GM19467 (cell line): ENCODE measurements around the gene SHANK3.

Experiments used
- ATAC-seq: cut with Tn5 transposase; IDR thresholded peaks from one replicate; pipeline ENCODE4 v1.9.1; 2021; ENCODE audit warnings: mild to moderate bottlenecking, moderate library complexity; ENCODE audit not compliant: unreplicated experiment

The SHANK3 gene

DNA sequence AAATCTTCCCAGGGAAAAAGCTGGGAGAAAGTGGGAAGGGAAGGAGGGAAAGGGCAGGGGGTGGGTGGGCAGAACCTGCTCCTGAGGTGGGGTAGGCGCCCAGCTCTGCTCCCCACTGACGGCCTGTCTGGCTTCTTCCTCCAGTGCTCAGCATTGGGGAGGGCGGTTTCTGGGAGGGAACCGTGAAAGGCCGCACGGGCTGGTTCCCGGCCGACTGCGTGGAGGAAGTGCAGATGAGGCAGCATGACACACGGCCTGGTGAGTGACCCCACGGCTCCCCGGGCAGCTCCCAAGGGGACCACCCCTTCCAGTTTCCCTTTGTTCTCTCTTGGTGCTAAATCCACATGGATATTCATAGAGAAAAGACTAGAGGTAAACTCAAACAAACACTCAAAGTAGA is 25.9 kb downstream of the SHANK3 start:
- no peak for ATAC-seq

DNA sequence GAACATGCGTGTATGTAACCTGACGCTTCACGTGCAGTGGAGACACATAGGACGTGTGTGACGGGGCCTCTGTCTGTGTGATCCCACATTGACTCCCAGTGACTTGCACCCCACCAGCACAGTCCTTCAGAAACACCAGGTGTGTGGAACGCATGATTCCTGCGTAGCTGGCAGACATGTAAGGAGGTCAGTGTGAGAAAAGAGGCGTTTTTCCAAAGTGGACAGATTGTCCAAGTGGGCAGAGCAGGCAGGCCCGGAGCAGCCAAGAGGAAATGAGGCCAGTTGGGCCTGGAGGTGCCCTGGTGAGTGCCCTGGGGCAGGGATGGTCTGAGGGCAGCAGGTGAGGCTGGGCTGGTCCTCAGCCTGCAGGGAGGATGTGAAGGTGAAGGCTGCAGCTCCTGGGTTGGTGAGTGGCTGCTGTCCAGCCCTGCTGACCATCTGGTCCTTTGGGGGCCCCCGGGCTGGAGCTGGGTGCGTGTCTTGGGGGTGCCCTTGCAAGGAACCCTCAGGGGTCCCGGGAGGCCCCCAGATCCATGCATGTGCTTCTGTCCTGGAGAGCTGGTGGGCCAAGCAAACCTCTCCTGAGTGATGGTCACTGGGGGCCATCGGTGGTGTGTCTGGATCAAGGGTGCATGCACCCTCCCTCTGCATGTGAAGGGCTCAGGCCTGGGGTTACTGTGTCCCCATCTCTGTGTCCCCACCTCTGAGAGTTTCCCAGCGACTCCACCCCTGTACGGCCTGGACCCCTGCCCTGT is 26.6 kb downstream of the SHANK3 start:
- ATAC-seq: no peak

DNA sequence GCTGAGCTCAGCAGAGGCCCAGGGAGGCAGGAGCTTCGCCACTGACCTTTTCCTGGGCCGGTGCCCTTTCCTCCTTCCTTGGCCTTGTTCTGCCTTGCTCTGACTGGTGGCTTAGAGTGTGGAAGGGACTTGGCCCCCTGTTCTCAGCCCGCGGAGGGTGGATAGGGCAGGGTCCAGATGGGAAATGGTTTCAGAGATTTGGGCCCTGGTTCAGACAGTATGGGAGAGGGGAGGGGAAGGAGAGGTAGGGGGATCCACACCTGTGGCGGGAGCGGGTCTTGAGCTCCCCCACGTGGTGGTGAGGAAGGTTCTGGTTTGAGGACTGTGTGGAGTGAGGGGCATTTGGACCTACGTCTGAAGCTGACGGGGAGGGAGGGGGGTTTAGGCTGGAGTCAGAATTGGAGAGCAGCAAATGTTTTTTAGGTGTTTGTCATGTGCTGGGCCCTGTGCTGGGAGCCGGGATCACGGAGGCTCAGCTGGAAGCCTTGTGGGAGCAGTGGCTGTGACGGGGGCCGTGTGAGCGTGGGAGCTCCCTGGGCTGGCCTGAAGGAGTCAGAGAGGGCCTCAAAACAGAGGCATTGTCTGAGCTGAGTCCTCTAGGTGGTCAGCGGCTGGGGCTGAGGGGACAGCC is 27.2 kb downstream of the SHANK3 start:
- ATAC-seq: no peak

DNA sequence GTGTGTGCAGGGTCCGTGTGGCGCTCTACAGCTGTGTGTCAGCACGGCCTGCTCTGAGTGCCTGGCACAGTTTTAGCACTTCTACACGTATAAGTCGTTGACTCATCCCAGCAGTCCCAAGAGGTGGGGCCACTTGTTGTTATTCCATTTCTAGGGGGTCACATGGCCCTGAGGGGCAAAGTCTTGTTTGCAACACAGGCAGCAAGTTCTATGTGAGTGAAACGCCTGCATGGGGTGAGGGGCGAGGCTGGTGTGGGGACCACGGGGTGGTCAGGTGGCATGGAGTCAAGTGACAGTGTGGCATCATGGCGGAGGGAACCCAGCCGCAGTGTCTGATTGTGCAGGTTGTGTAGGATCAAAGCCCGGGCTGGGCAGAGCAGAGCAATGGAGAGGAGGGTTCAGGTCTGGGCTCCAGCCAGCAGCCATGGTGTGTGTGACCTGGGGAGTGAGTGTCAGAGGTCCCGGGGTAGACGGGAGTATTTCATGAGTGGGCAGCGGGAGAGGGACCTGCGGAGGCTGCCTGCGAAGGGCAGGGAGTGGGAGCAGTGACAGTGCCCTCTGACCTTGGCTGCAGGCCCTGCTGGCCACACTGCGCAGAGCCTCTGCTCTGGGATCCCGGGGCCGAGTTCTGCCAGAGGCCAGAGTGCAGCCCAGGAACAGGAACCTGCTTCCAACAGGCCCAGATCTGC is 27.9 kb downstream of the SHANK3 start:
- ATAC-seq: no peak

DNA sequence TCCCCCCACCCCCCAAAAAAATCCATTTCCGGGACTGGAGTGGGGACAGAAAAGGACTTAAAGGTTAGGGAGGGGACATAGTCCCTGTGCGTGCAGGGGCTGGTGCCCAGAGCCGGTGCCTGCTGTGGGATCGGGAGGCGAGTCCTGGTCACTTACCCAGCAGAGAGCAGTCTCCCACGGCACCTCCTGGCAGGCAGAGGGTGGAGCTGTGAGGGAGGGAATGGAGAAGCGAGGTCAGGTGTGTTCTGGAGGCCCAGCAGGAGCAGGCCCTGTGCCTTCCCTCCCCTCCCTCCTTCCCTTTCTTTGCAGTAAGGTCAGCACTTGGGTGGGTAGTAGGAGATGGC is 28.4 kb downstream of the SHANK3 start:
- ATAC-seq: no peak

DNA sequence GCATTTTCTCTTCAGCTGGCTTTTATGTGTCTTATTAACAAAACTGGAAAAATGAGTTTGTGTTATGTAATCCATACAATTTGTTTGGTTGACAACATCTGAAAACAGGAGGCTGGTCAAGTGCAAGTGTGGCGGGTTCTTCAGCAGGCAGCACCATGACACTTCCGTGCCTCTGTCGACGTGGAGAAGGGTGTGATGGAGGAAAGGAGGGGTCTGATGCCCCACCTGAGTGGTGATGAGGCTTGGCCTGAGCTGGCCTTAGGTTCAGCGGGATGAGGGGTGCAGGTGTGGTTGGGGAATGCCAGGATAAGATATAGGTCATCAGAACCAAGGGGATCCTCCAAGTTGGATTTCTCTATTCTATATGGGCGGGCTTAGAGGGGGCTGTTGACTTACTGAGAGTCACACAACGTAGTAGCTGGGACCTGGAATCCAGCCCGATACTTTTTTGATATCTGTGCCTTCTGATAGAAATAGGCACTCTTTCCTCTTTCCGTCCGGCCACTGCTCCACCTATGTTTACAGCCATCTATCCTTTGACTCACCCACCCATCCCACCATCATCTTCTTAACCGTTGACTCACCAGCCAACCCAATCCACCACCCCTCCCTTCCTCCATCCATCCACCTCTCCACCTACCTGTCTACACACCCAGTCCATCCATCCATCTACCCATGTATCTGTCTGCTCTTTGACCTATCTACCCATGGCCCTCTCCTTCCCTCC is 29.0 kb downstream of the SHANK3 start:
- ATAC-seq: no peak

DNA sequence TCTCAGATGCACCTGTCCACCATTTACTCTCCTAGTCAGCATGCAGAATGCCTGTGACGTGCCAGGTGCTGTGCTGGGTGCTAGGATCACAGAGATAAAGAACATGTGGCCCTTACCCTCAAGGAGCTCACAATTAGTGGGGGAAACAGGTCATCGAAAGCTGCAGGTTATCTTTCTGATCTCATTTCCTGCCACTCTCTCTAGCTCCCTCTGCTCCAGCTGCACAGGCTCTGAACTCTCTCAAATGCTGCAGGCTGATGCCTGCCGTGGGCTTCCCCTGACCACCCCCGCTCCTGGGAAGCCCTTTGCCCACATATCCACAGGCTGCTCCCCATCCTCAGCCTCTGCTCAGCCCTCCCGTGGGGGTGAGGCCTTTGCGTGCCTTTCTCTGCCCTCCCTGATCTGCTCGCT is 29.6 kb downstream of the SHANK3 start:
- no peak for ATAC-seq

DNA sequence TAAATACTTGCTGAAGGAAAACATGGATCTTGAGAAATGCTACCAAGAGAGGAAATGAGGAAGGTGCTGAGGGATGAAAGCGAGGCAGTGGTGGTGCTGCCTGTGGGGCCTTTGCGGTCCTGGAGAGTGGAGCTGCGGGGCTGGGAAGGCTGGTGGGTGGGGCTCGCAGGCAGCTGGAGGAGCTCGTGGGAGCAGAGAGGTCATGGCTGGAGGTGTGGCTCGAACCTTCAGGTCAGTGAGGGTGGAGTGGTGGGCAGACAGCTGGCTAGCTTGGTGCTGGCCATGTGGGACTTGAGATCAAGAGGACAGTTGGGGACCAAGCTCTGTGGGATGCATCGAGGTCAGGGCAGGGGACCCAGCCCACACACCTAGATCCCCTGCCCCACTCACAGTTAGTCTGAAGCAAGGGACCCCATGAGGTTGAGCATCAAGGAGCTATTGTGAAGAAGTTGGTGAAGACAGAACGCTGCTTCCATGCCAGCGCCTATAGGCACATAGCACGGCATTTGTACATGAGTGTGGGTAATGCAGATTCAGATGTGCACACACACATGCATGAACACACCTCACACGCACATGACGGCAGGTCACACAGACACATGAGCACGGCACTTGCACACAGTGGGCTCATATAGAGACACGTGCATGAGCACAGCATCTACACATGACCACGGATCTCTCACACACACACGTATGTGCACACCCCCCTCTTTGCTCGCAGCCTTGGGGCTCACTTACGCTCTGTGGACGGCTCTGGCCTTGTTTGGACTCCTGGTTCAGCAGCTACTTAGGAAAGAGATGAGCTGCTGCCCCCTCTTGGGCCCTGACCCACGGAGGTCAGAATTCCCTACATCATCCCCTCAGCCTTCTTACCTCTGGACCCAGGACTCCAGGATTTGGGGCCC is 30.4 kb downstream of the SHANK3 start:
- no peak for ATAC-seq

DNA sequence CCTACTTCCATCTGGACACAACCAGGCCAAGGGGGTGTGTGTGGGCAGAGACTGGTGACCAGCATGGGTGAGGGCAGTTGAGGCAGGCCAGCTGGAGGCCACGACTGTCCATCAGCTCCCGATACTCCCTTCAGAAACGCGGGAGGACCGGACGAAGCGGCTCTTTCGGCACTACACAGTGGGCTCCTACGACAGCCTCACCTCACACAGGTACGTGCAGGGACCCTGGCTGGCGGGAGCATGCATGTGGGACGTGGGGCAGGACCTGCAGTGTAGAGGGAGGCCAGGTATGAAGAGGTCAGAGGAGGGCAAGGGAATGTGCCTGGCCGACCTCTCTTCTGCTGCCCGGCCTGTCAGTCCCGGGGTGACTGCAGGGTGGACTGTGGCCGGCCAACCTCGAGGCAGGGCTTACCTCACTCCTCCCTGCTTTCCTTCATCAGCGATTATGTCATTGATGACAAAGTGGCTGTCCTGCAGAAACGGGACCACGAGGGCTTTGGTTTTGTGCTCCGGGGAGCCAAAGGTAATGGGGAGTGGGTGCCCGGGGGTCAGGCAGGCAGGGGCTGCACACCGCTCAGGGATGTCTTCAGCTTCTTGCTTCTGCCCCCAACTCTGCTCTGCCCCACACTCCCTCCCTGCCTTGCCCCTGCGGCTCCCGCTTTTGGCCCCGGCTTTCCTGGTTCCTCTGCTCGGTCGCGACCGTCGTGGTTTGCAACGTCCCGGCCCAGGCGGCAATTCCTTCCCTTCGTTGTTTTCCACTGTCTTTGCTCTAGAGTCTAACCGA is 31.3 kb downstream of the SHANK3 start:
- no peak for ATAC-seq

DNA sequence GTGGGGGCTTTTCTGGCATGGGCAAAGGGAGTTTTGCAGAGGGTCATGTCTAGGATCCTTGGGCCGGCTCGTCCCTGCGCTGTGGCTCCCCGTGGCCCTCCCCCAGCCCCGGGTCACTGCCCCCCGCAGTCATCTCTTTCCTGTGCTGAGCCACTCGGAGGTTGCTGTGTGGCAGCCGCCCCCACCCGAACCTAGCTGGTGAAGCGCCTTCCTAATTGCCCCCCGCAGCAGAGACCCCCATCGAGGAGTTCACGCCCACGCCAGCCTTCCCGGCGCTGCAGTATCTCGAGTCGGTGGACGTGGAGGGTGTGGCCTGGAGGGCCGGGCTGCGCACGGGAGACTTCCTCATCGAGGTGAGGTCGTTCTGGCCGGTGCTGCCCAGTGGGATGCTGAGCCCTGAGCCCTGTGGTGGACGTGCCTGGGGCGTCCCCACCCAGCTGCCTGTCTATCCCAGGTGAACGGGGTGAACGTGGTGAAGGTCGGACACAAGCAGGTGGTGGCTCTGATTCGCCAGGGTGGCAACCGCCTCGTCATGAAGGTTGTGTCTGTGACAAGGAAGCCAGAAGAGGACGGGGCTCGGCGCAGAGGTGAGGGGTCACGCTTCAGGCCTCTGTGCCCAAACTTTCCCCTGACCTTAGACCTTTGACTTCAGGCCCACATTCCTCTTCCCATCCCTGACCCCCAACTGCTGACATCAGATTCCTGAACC is 32.0 kb downstream of the SHANK3 start:
- no peak for ATAC-seq

DNA sequence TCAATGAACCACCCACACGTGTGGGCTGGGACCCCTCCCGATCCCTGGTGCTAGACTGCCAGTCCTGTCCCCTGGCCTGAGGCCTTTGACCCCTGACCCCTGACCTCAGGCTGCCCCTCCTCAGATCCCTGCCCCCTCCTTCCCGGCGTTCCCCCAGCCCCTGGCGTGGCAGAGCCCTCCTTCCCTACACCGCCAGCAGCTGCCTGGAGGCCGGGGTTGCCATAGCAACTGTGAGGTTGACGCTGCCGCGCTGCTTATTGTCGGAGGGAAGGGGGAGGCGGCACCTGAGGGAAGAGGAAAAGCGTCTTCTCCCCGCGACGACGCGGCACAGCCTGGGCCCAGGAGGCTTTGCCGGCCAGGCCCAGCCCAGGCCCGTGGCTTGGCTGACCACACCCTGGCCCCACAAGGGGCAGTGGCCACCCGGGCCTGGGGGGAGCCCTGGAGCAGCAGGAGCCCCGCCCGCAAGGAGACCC is 32.6 kb downstream of the SHANK3 start:
- no peak for ATAC-seq

DNA sequence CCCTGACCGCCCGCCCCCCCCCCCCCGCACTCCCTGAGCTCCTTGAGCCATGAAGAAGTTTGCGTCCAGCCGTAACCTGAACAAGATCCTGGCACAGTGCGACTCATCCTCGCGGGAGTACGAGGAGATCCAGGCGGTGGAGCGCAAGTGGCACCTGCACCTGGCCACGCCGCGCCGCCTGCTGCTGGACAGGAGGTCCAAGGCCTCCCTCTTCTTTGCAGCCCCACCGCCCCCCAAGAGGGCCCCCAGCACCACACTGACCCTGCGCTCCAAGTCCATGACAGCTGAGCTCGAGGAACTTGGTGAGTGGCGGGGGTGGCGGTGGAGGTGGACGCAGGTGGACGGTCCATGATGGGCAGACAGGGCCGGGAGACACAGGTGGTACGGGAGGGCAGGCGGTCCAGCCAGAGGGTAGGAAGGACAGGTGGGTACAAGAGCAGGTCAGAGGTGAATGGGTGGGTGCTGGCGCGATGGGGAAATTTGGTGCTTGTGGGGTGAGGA is 33.3 kb downstream of the SHANK3 start:
- no peak for ATAC-seq

DNA sequence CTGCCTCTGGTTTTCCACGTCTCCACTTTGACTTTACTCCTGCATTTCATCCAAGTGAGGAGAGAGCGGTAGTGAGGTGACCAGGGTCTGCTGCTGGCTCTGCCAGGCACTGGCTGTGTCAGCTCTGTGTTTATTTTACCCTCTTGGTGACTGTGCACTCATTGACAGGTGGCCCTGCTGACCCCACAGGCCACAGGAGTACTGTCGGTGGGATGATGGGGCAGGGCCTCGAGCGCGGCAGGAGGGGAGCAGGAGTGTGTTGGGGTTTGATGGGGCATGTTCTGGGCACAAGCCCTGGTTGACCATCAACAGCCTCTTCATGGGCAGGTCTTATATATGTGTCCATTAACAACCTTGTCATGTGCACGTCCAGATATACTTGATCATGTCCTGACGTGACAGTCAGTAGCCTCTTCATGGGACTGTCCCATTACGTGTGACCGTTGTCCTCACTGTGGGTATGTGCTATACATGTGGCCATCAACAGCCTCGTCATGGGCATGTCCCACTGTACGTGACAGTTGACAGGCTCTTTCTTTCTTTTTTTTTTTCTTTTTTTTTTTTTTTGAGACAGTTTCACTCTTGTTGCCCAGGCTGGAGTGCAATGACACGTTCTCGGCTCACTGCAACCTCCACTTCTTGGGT is 34.0 kb downstream of the SHANK3 start:
- ATAC-seq: no peak

DNA sequence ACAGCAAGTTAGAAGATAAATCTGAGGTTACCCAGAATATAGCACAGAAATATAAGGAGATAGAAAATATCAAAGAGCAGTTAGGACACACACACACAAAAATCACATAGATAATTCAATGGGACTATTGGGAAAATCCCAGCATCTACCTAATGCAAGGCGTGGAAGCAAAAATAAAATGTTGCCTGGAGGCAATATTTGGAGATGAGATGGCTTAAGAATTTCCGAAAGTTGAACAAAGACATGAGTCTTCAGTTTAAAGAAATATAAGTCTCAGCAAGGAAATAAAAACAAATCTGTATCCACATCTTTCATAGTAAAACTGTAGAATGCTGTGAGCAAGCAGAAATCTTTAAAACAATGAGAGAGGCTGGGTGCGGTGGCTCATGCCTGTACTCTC is 35.9 kb downstream of the SHANK3 start:
- ATAC-seq: no peak

DNA sequence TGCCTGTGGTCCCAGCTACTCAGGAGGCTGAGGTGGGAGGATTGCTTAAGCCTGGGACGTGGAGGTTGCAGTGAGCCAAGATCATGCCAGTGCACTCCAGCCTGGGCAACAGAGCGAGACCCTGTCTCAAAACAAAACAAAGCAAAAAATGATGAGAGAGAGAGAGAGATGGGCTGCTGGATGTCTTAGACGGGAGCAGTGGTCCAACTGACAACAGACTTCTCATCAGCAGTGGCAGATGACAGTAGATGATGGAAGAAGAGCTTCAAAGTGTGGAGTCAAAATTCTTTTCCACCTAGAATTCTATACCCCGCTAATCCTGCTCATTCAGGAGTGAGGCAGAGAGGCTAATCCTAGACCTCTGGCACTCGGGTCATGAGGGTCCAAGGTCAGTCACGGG is 36.4 kb downstream of the SHANK3 start:
- ATAC-seq: no peak

DNA sequence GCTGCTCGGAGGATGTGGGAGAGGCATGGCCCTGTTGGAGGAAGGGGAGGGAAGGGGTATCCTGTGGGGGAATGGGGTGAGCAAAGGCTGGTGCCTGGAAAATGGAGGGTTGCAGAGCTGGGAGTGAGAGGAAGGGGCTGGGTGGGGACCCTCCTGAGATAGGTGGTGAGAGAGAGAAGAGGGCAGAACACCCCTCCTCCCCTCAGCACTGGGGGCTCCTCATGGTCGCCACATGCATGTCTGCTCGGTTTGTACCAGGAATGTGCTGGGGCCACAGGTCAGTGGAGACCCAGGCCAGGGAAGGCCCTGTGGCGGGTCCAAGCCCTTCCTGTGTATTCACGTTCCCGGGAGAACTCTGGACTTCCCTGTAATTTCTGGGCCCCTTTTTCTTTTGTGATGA is 37.6 kb downstream of the SHANK3 start:
- no peak for ATAC-seq

DNA sequence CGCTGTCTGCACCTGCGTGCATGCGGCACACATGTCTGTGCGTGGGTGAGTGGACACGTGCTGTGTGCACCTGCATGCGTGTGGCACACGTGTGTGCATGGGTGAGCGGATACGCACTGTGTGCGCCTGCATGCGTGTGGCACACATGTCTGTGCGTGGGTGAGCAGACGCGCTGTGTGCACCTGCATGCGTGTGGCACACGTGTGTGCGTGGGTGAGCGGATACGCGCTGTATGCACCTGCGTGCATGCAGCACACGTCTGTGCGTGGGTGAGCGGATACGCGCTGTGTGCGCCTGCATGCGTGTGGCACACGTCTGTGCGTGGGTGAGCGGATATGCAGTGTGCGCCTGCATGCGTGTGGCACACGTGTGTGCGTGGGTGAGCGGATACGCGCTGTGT is 38.3 kb downstream of the SHANK3 start:
- no peak for ATAC-seq
